HTERT RPE-1 (cell line): ENCODE measurements around the gene PCDHGB6.
"Not testable (repeated sequence)": the region's sequence is repeated elsewhere in the genome, so short reads cannot be mapped to it uniquely, and the experiment has no call there.

Experiments used
- in situ Hi-C: fragments of 300-500 bp; cut with MboI; formaldehyde crosslinking; loops from 4 replicates; pipeline ENCODE4 v1.14.3; 2020; ENCODE audit warnings: low sequenced_read_pairs

Gene PCDHGB6

GRCh38 chr5:141407790-141408505, at the start of gene PCDHGB6:
PCDHGB6 (plus strand) TSS chr5:141408021; CDS start chr5:141408203, 182 bp downstream.
- in situ Hi-C loops, result not testable (repeated sequence)

- in situ Hi-C loops, result no loop called here
Observed at GRCh38 chr5:141359790-141360426, 47.9 kb upstream of the PCDHGB6 start, which contains the start of gene PCDHGB2. PCDHGB2 (plus strand) TSS chr5:141359994; CDS start chr5:141360136, 142 bp downstream.

- in situ Hi-C loops, result no loop called here
Observed at GRCh38 chr5:141360685-141361084, 47.1 kb upstream of the PCDHGB6 start.

- in situ Hi-C loops, result no loop called here
Observed at GRCh38 chr5:141362719-141363118, 45.1 kb upstream of the PCDHGB6 start.

GRCh38 chr5:141363952-141364660, 43.7 kb upstream of the PCDHGB6 start, which contains the start of gene PCDHGA5:
PCDHGA5 (plus strand) TSS chr5:141364162; CDS start chr5:141364331, 169 bp downstream.
- in situ Hi-C loops, result no loop called here

GRCh38 chr5:141366016-141366896, 41.6 kb upstream of the PCDHGB6 start:
- in situ Hi-C loops, result no loop called here

- in situ Hi-C loops, result no loop called here
Observed at GRCh38 chr5:141369994-141370848, 37.6 kb upstream of the PCDHGB6 start, which contains the start of gene PCDHGB3. PCDHGB3 (plus strand) TSS chr5:141370242; CDS start chr5:141370395, 153 bp downstream.

- in situ Hi-C loops, result no loop called here
Observed at GRCh38 chr5:141371572-141372475, 36.0 kb upstream of the PCDHGB6 start.

GRCh38 chr5:141373673-141374317, 34.0 kb upstream of the PCDHGB6 start, which contains the start of gene PCDHGA6:
PCDHGA6 (plus strand) TSS chr5:141373891; CDS start chr5:141374084, 193 bp downstream.
- in situ Hi-C loops, result no loop called here

- in situ Hi-C loops, result no loop called here
Observed at GRCh38 chr5:141374627-141375026, 33.2 kb upstream of the PCDHGB6 start.

GRCh38 chr5:141375444-141376155, 32.2 kb upstream of the PCDHGB6 start:
- in situ Hi-C loops, result not testable (repeated sequence)

- in situ Hi-C loops, result no loop called here
Observed at GRCh38 chr5:141382469-141383294, 25.1 kb upstream of the PCDHGB6 start, which contains the start of gene PCDHGA7. PCDHGA7 (plus strand) TSS chr5:141382742; CDS start chr5:141382900, 158 bp downstream.

GRCh38 chr5:141383345-141383744, 24.5 kb upstream of the PCDHGB6 start:
- in situ Hi-C loops, result no loop called here

GRCh38 chr5:141384471-141385267, 23.2 kb upstream of the PCDHGB6 start:
- in situ Hi-C loops, result no loop called here

- in situ Hi-C loops, result not testable (repeated sequence)
Observed at GRCh38 chr5:141387557-141388311, 20.1 kb upstream of the PCDHGB6 start, which contains the start of gene PCDHGB4. PCDHGB4 (plus strand) TSS chr5:141387698; CDS start chr5:141387885, 187 bp downstream.
